MM.1S (cell line): Measurements from ENCODE around the gene FAM83F.

Experiments
- DNase-seq: peaks from one replicate; pipeline ENCODE4 v3.0.0-alpha.2; 2015
- H2AFZ ChIP-seq: fragments of 300-600 bp; sonication (generic); 2 replicates; pipeline ENCODE4 v1.6.0; 2016; ENCODE audit warnings: antibody characterized with exemption, low read length
- H3F3A ChIP-seq: fragments of 300-600 bp; sonication (generic); 2 replicates; pipeline ENCODE4 v1.6.1; 2016; ENCODE audit warnings: mild to moderate bottlenecking, antibody characterized with exemption, low read length, moderate library complexity, mixed read lengths; ENCODE audit not compliant: insufficient read depth
- H3K27ac ChIP-seq: fragments of 300-600 bp; sonication (generic); 2 replicates; pipeline ENCODE4 v1.5.1; 2016; ENCODE audit warnings: mild to moderate bottlenecking, low read length
- H3K27me3 ChIP-seq: fragments of 300-600 bp; sonication (generic); replicated peaks from 2 replicates; pipeline ENCODE4 v1.6.0; 2016; ENCODE audit warnings: low read length; ENCODE audit not compliant: insufficient read depth
- H3K36me3 ChIP-seq: fragments of 300-600 bp; sonication (generic); replicated peaks from 2 replicates; pipeline ENCODE4 v1.6.1; 2016; ENCODE audit warnings: mild to moderate bottlenecking, low read length, mixed read lengths; ENCODE audit not compliant: insufficient read depth
- H3K4me1 ChIP-seq: fragments of 300-600 bp; sonication (generic); 2 replicates; pipeline ENCODE4 v1.6.1; 2016; ENCODE audit warnings: low read length, mixed read lengths
- H3K4me2 ChIP-seq: fragments of 300-600 bp; sonication (generic); 2 replicates; pipeline ENCODE4 v1.6.0; 2016; ENCODE audit warnings: low read depth, low read length
- H3K4me3 ChIP-seq: fragments of 300-600 bp; sonication (generic); 2 replicates; pipeline ENCODE4 v1.5.1; 2016; ENCODE audit warnings: low read length, mixed read lengths
- H3K79me2 ChIP-seq: fragments of 300-600 bp; sonication (generic); 2 replicates; pipeline ENCODE4 v1.6.1; 2016; ENCODE audit warnings: mixed run types, low read length, mixed read lengths
- H3K9ac ChIP-seq: fragments of 300-600 bp; sonication (generic); 2 replicates; pipeline ENCODE4 v1.6.1; 2016; ENCODE audit warnings: low read length, mixed read lengths
- H3K9me2 ChIP-seq: fragments of 300-600 bp; sonication (generic); replicated peaks from 2 replicates; pipeline ENCODE4 v1.6.1; 2016; ENCODE audit warnings: mild to moderate bottlenecking, low read length, mixed read lengths; ENCODE audit not compliant: insufficient read depth
- H3K9me3 ChIP-seq: fragments of 300-600 bp; sonication (generic); replicated peaks from 2 replicates; pipeline ENCODE4 v1.6.1; 2016; ENCODE audit warnings: mild to moderate bottlenecking, low read length, mixed read lengths; ENCODE audit not compliant: insufficient read depth
- H4K20me1 ChIP-seq: fragments of 300-600 bp; sonication (generic); 2 replicates; pipeline ENCODE4 v1.6.1; 2016; ENCODE audit warnings: mild to moderate bottlenecking, low read length, moderate library complexity, mixed read lengths; ENCODE audit not compliant: insufficient read depth
- CTCF ChIP-seq: fragments of 300-600 bp; sonication (generic); IDR thresholded peaks from 2 replicates; pipeline ENCODE4 v1.5.1; 2016; ENCODE audit warnings: antibody characterized with exemption, low read length, mixed read lengths
- EZH2 ChIP-seq: fragments of 300-600 bp; sonication (generic); optimal IDR thresholded peaks from 2 replicates; pipeline ENCODE3; 2017; ENCODE audit warnings: low read depth, mild to moderate bottlenecking, antibody characterized with exemption, low read length, mixed read lengths
- EZH2phosphoT487 ChIP-seq: fragments of 300-600 bp; sonication (generic); IDR thresholded peaks from 2 replicates; pipeline ENCODE4 v1.6.1; 2018; ENCODE audit warnings: antibody characterized with exemption, low read length

Gene FAM83F

GRCh38 chr22:40040927-40041326 is 46.2 kb downstream of the FAM83F start:
- Histone ChIP-seq H3K36me3 (no peaks in the 10 kb centered on the region), H3K27me3 (peaks cover 19% of the 10 kb centered on the region), H3K4me1 (peaks cover 14% of the 10 kb centered on the region), H3K4me2 (no peak overlapping the region), H4K20me1 (no peaks in the 10 kb centered on the region), H3K27ac (no peak overlapping the region), H2AFZ (no peak overlapping the region), H3K9ac (no peak overlapping the region), H3K4me3 (no peak overlapping the region), H3K9me3 (no peaks in the 10 kb centered on the region), H3K9me2 (no peaks in the 10 kb centered on the region), H3K79me2 (peaks cover 6% of the 10 kb centered on the region), H3F3A (0 out of 2 replicates have a peak, but pooled peaks cover 6% of the 10 kb centered on the region)
- DNase-seq = no peak
- TF ChIP-seq EZH2 (no peak), CTCF (no peak), EZH2phosphoT487 (no peak)

DNA sequence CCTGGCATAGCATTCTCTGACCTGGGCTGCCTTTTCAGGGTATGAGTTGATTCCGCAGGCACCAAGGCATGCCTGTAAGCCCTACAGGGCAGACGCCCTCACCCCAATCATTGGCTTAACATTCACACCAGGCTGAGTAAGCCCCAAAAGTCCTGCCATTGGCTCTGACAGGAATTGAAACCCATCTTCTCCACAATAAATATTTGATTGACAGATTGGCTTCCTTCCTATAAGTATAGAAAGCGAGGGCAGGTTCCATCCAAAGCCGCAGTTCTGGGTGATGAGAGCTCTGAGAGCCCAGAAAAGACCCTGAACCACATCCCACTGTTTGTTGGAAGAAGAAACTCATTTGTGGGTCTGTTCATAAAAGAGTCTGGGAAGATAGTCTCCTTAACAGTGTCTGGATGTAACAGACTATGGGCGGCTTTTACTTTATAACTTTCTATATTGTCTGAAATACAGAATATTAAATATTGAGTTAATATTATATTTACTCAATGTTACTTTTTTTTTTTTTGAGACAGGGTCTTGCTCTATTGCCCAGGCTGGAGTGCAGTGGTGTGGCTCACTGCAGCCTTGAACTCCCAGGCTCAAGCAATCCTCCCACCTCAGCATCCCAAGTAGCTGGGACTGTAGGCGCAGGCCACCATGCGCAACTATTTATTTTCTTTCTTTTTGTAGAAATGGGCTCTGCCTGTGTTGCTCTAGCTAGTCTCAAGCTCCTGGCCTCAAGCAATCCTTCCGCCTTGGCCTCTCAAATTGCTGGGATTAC is 46.8 kb downstream of the FAM83F start:
- no peak for TF ChIP-seq EZH2
- TF ChIP-seq EZH2phosphoT487 = no peak
- TF ChIP-seq CTCF = no peak
- H3K9ac ChIP-seq = no peak overlapping the region

GRCh38 chr22:40042312-40042711 is 47.6 kb downstream of the FAM83F start:
- Histone ChIP-seq H2AFZ (no peak overlapping the region), H3K4me1 (peaks cover 18% of the 10 kb centered on the region), H3K9me2 (no peaks in the 10 kb centered on the region), H4K20me1 (no peaks in the 10 kb centered on the region), H3F3A (0 out of 2 replicates have a peak, but pooled peaks cover 7% of the 10 kb centered on the region), H3K9ac (no peak overlapping the region), H3K27me3 (peaks cover 19% of the 10 kb centered on the region), H3K4me2 (no peak overlapping the region), H3K9me3 (no peaks in the 10 kb centered on the region), H3K27ac (no peak overlapping the region), H3K79me2 (peaks cover 19% of the 10 kb centered on the region), H3K36me3 (no peaks in the 10 kb centered on the region), H3K4me3 (no peak overlapping the region)
- DNase-seq = no peak
- TF ChIP-seq CTCF (no peak), EZH2phosphoT487 (no peak), EZH2 (no peak)

More for the DNA sequence above, 46.8 kb downstream of the FAM83F start:
- no peaks in the 10 kb centered on the region for H3K36me3 ChIP-seq
- DNase-seq = no peak
- peaks cover 19% of the 10 kb centered on the region for H3K27me3 ChIP-seq
- no peak overlapping the region for H3K27ac ChIP-seq
- peaks cover 18% of the 10 kb centered on the region for H3K4me1 ChIP-seq
- H3K4me2 ChIP-seq = no peak overlapping the region
- H3F3A ChIP-seq = 0 out of 2 replicates have a peak, but pooled peaks cover 7% of the 10 kb centered on the region
- H2AFZ ChIP-seq = no peak overlapping the region
- no peaks in the 10 kb centered on the region for H4K20me1 ChIP-seq
- H3K4me3 ChIP-seq = no peak overlapping the region
- no peaks in the 10 kb centered on the region for H3K9me3 ChIP-seq
- H3K9me2 ChIP-seq = no peaks in the 10 kb centered on the region
- peaks cover 12% of the 10 kb centered on the region for H3K79me2 ChIP-seq
